Activated T-helper 1 cell treated with anti-CD3 and anti-CD28 coated beads, Interleukin-12 subunit alpha, Interleukin-12 subunit beta, Interleukin-2, Interleukin-4 antibody, amounts not matched to agents 30 ng/mL and 10 ng/mL and 1 ng/mL, durations not matched to agents 14 hours and 24 hours and 36 hours (primary cell): Measurements from ENCODE around the gene SHB. TPM values are rescaled to one million over a fixed set of nuclear protein-coding genes. Genes with fewer than 3 reads are reported as not detected.

Experiments
- DNase-seq: peaks from one replicate; pipeline ENCODE4 v3.0.0; 2021; ENCODE audit warnings: low spot score
- H3K27ac Mint-ChIP-seq: one replicate; pipeline ENCODE4 v1.8.0; 2021; ENCODE audit warnings: mild to moderate bottlenecking, mixed read lengths
- H3K27me3 Mint-ChIP-seq: one replicate; pipeline ENCODE4 v1.8.0; 2022; ENCODE audit warnings: mild to moderate bottlenecking, moderate library complexity, mixed read lengths; ENCODE audit not compliant: insufficient read depth
- H3K36me3 Mint-ChIP-seq: one replicate; pipeline ENCODE4 v1.8.0; 2021; ENCODE audit warnings: low read depth, mixed read lengths
- H3K4me1 Mint-ChIP-seq: one replicate; pipeline ENCODE4 v1.8.0; 2021; ENCODE audit warnings: low read depth, mixed read lengths
- H3K4me3 Mint-ChIP-seq: one replicate; pipeline ENCODE4 v1.8.0; 2021; ENCODE audit warnings: mild to moderate bottlenecking, moderate library complexity, mixed read lengths
- H3K9me3 Mint-ChIP-seq: one replicate; pipeline ENCODE4 v1.8.0; 2021; ENCODE audit warnings: mixed read lengths
- intact Hi-C: fragments of 100-400 bp; cut with micrococcal nuclease; formaldehyde crosslinking; loops from one replicate; pipeline ENCODE4 v1.15.1; 2024
- total RNA-seq: library from RNA; stranded (reverse); gene quantifications from 2 replicates; pipeline ENCODE4 v1.2.3, GENCODE V29; 2022

The SHB gene
- total RNA-seq, 1 donor from 2014 or later = 1.7 TPM

DNA sequence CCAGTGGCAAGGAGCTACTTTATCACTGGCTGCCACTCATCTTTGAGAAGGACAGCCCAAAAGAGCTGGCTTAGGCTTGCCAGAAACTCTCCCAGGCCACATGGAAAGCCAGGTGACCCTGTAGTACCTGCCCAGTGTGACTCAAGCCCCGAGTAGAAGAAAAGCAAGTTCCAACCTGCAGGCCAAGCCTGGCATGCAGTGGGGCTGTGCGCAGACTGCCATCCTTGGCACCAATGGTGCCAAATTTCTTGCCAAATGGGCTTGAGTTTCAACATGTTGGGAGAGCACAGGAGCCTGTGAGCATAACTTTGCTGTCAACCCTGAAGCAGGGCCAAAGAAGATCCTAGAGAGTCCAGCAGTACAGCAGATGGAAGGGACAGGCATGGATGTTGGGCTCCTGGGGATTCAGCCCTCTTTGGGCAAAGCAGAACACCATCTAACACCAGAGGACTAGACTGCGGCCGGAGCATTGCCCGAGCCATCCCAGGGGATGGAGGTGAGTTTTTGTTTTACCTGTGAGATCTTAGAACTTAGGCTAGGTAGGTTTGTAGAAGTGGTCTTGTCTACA lies 27.3 kb upstream of the SHB start:
- Mint-ChIP-seq H3K4me1 (no peaks in the 10 kb centered on the region), H3K27ac (no peak overlapping the region), H3K36me3 (no peaks in the 10 kb centered on the region), H3K27me3 (peaks cover 25% of the 10 kb centered on the region), H3K9me3 (no peaks in the 10 kb centered on the region), H3K4me3 (no peak overlapping the region)
- no peak for DNase-seq
- intact Hi-C loops = loop anchor here (10.0 kb wide), 1 partner anchor 168 kb away; no protein-coding TSS in a partner anchor

GRCh38 chr9:38094165-38094564 lies 25.1 kb upstream of the SHB start:
- H3K27me3 Mint-ChIP-seq = peaks cover 16% of the 10 kb centered on the region
- H3K27ac Mint-ChIP-seq = no peak overlapping the region
- no peaks in the 10 kb centered on the region for H3K36me3 Mint-ChIP-seq
- no peaks in the 10 kb centered on the region for H3K4me1 Mint-ChIP-seq
- H3K4me3 Mint-ChIP-seq = no peak overlapping the region
- intact Hi-C loops = loop anchor here (10.0 kb wide), 1 partner anchor 171 kb away; no protein-coding TSS in a partner anchor
- H3K9me3 Mint-ChIP-seq = no peaks in the 10 kb centered on the region
- no peak for DNase-seq

GRCh38 chr9:38092656-38093055 lies 23.6 kb upstream of the SHB start:
- Mint-ChIP-seq H3K9me3 (no peaks in the 10 kb centered on the region), H3K4me1 (peaks cover 5% of the 10 kb centered on the region), H3K36me3 (no peaks in the 10 kb centered on the region), H3K27ac (no peak overlapping the region), H3K27me3 (peaks cover 9% of the 10 kb centered on the region), H3K4me3 (no peak overlapping the region)
- intact Hi-C loops = loop anchor here (10.0 kb wide), 1 partner anchor 172 kb away; no protein-coding TSS in a partner anchor
- DNase-seq = no peak

GRCh38 chr9:38092200-38092524 lies 23.1 kb upstream of the SHB start:
- intact Hi-C loops = loop anchor here (10.0 kb wide), 1 partner anchor 173 kb away; no protein-coding TSS in a partner anchor
- Mint-ChIP-seq H3K36me3 (no peaks in the 10 kb centered on the region), H3K27me3 (peaks cover 9% of the 10 kb centered on the region), H3K4me3 (no peak overlapping the region), H3K4me1 (peaks cover 5% of the 10 kb centered on the region), H3K27ac (no peak overlapping the region), H3K9me3 (no peaks in the 10 kb centered on the region)
- DNase-seq = no peak

GRCh38 chr9:38091310-38092199 lies 22.5 kb upstream of the SHB start:
- H3K27me3 Mint-ChIP-seq = peaks cover 12% of the 10 kb centered on the region
- H3K27ac Mint-ChIP-seq = no peak overlapping the region

DNA sequence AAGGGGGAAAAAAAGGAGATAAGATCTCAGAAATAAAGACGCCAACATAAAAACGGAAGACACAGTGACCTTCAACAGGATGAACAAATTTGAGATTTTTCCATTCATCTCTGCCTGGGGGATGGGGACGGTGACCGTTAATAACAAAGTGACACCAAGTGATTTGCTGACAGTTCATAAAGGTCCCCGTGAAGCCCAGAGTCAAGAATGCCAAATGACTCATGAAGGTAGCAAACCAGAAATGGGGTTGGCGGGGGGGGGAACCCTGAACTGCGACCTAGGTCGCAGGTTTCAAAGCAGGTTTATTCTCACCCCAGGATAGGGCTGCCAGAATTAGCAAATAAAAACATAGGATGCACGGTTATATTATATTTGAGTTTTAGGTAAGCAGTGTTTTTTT lies 21.1 kb upstream of the SHB start:
- Mint-ChIP-seq H3K36me3 (no peaks in the 10 kb centered on the region), H3K4me1 (peaks cover 5% of the 10 kb centered on the region), H3K27ac (no peak overlapping the region), H3K4me3 (no peak overlapping the region), H3K9me3 (no peaks in the 10 kb centered on the region), H3K27me3 (peaks cover 20% of the 10 kb centered on the region)
- intact Hi-C loops = loop anchor here (10.0 kb wide), 1 partner anchor 175 kb away; no protein-coding TSS in a partner anchor
- no peak for DNase-seq

More at GRCh38 chr9:38091310-38092199, 22.5 kb upstream of the SHB start:
- peaks cover 5% of the 10 kb centered on the region for H3K4me1 Mint-ChIP-seq
- intact Hi-C loops = loop anchor here (10.0 kb wide), 1 partner anchor 173 kb away; no protein-coding TSS in a partner anchor
- no peaks in the 10 kb centered on the region for H3K9me3 Mint-ChIP-seq
- DNase-seq = no peak
- no peak overlapping the region for H3K4me3 Mint-ChIP-seq
- no peaks in the 10 kb centered on the region for H3K36me3 Mint-ChIP-seq

GRCh38 chr9:38089387-38090165 lies 20.5 kb upstream of the SHB start:
- intact Hi-C loops = loop anchor here (5.0 to 10.0 kb wide), 2 partner anchors 175 to 342 kb away; no protein-coding TSS in a partner anchor
- Mint-ChIP-seq H3K27me3 (peaks cover 24% of the 10 kb centered on the region), H3K4me3 (no peak overlapping the region), H3K27ac (no peak overlapping the region), H3K36me3 (no peaks in the 10 kb centered on the region), H3K4me1 (peaks cover 5% of the 10 kb centered on the region), H3K9me3 (no peaks in the 10 kb centered on the region)
- DNase-seq = no peak

- DNase-seq = peak; percentile 55
- Mint-ChIP-seq H3K27me3 (peaks cover 22% of the 10 kb centered on the region), H3K4me1 (peaks cover 5% of the 10 kb centered on the region), H3K9me3 (no peaks in the 10 kb centered on the region), H3K27ac (no peak overlapping the region), H3K4me3 (no peak overlapping the region), H3K36me3 (no peaks in the 10 kb centered on the region)
- intact Hi-C loops = loop anchor here (1.0 to 5.0 kb wide), 5 partner anchors 19 to 341 kb away; partner anchors contain the start of gene SHB
Observed at GRCh38 chr9:38088006-38088925, 19.2 kb upstream of the SHB start.

DNA sequence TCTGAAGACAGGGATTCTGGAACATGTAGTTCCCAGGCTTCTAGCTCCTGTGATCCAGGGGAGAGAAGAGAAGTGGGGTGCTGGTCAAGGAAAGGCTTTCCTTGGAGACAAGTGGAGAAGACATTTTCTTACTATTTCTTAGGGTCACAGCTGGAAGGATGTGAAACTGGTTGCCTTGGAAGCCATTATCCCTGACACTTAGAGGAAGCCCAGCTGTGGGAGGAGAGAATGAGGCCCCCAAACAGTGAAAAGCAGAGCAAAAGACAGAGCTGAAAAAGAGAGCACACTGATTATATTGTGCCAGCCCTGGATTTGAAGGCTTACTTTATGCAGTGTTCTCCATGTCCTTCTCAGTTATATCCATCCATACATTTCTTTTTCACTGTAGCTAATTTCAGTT lies 17.5 kb upstream of the SHB start:
- Mint-ChIP-seq H3K27ac (no peak overlapping the region), H3K27me3 (peaks cover 22% of the 10 kb centered on the region), H3K4me1 (peaks cover 5% of the 10 kb centered on the region), H3K4me3 (no peak overlapping the region), H3K9me3 (no peaks in the 10 kb centered on the region), H3K36me3 (no peaks in the 10 kb centered on the region)
- intact Hi-C loops = loop anchor here (5.0 kb wide), 1 partner anchor 339 kb away; no protein-coding TSS in a partner anchor
- no peak for DNase-seq

- intact Hi-C loops = loop anchor here (5.0 kb wide), 1 partner anchor 338 kb away; no protein-coding TSS in a partner anchor
- Mint-ChIP-seq H3K36me3 (no peaks in the 10 kb centered on the region), H3K4me3 (no peak overlapping the region), H3K4me1 (peaks cover 5% of the 10 kb centered on the region), H3K27ac (no peak overlapping the region), H3K9me3 (no peaks in the 10 kb centered on the region), H3K27me3 (peaks cover 20% of the 10 kb centered on the region)
- no peak for DNase-seq
Observed at GRCh38 chr9:38085308-38085707, 16.3 kb upstream of the SHB start.

DNA sequence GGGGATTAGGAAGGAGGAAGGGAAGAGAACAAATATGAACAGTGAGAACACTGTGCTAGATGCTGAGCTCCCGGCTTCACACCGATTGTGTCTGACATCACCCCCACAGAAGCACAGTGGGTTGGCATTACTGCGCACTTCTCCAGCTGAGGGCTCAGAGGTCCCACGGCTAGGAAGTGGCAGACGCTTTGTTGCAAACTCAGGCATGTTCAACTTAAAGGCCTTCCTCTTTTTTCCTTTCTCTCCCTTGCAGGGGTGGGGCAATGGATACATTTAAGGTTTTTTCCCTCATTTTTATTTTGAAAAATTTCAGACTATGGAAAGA lies 15.5 kb upstream of the SHB start:
- Mint-ChIP-seq H3K4me1 (peaks cover 5% of the 10 kb centered on the region), H3K4me3 (no peak overlapping the region), H3K27ac (no peak overlapping the region), H3K9me3 (no peaks in the 10 kb centered on the region), H3K36me3 (no peaks in the 10 kb centered on the region), H3K27me3 (peaks cover 20% of the 10 kb centered on the region)
- intact Hi-C loops = no loop called here
- no peak for DNase-seq
